CD4-positive, CD25-positive, alpha-beta regulatory T cell (primary cell): ENCODE measurements around the gene SPRED2. TPM values are rescaled to one million over a fixed set of nuclear protein-coding genes. Genes with fewer than 3 reads are reported as not detected.

Experiments
- ATAC-seq, 2 donors: fragments of 150-1000 bp; cut with Tn5 transposase; one replicate each; pipeline ENCODE4 v1.10.0; 2021; ENCODE audit warnings: low read depth in 2 of 2, moderate number of reproducible peaks in 2 of 2, moderate library complexity in 1 of 2
- DNase-seq, 3 donors: peaks; one replicate each; pipeline versions ENCODE4 v3.0.0 to v3.0.0-alpha.2; 2012 to 2022; ENCODE audit warnings: mixed read lengths in 1 of 3
- H3K27ac ChIP-seq: one replicate; pipeline ENCODE4 v1.7.0; 2013; ENCODE audit warnings: mild to moderate bottlenecking, low read length; ENCODE audit not compliant: insufficient read depth, poor library complexity, severe bottlenecking
- H3K27me3 ChIP-seq: one replicate; pipeline ENCODE4 v1.7.0; 2013; ENCODE audit warnings: low read length; ENCODE audit not compliant: control insufficient read depth, insufficient read depth
- H3K36me3 ChIP-seq: one replicate; pipeline ENCODE4 v1.7.0; 2013; ENCODE audit warnings: mild to moderate bottlenecking, low read length, moderate library complexity; ENCODE audit not compliant: control insufficient read depth, insufficient read depth
- H3K4me1 ChIP-seq: 2 replicates; pipeline ENCODE4 v1.7.0; 2013; ENCODE audit warnings: mild to moderate bottlenecking, low read length; ENCODE audit not compliant: insufficient read depth, control insufficient read depth, poor library complexity, severe bottlenecking
- H3K4me3 ChIP-seq: one replicate; pipeline ENCODE4 v1.7.0; 2013; ENCODE audit warnings: low read depth, mild to moderate bottlenecking, low read length, moderate library complexity
- H3K9me3 ChIP-seq, 2 experiments: 1 replicate in 1 of 2; 2 replicates in 1 of 2; pipeline ENCODE4 v1.7.0; 2013; ENCODE audit warnings: low read length in 2 of 2, mild to moderate bottlenecking in 1 of 2, moderate library complexity in 1 of 2; ENCODE audit not compliant: control insufficient read depth in 2 of 2
- H3K27ac Mint-ChIP-seq, 3 donors: one replicate each; pipeline ENCODE4 v1.8.0; 2020 to 2022; ENCODE audit warnings: mild to moderate bottlenecking in 3 of 3, mixed read lengths in 3 of 3, moderate library complexity in 2 of 3
- H3K27me3 Mint-ChIP-seq: one replicate; pipeline ENCODE4 v1.8.0; 2022; ENCODE audit warnings: mild to moderate bottlenecking, mixed read lengths
- H3K36me3 Mint-ChIP-seq: one replicate; pipeline ENCODE4 v1.8.0; 2020; ENCODE audit warnings: mixed read lengths
- H3K4me1 Mint-ChIP-seq, 4 donors: one replicate each; pipeline ENCODE4 v1.8.0; 2020 to 2022; ENCODE audit warnings: mixed read lengths in 4 of 4, mild to moderate bottlenecking in 1 of 4
- H3K4me3 Mint-ChIP-seq, 4 donors: one replicate each; pipeline ENCODE4 v1.8.0; 2020 to 2022; ENCODE audit warnings: mild to moderate bottlenecking in 4 of 4, mixed read lengths in 4 of 4, moderate library complexity in 3 of 4
- H3K9me3 Mint-ChIP-seq, 7 donors: one replicate each; pipeline ENCODE4 v1.8.0; 2020 to 2022; ENCODE audit warnings: mixed read lengths in 7 of 7, mild to moderate bottlenecking in 3 of 7, moderate library complexity in 2 of 7
- polyA plus RNA-seq, 4 donors: library from polyadenylated mRNA; unstranded; fragments of 300-500 nt; fragmentation: Illumina TruSeq; gene quantifications; one replicate each; pipeline ENCODE4 v1.2.3, GENCODE V29; 2021
- total RNA-seq: library from RNA; stranded (reverse); gene quantifications from one replicate; pipeline ENCODE4 v1.2.3, GENCODE V29; 2022

Gene SPRED2
- total and polyA plus RNA-seq, 5 donors from 2014 or later = 0.23 to 6.3 (median 1.1) TPM

DNA sequence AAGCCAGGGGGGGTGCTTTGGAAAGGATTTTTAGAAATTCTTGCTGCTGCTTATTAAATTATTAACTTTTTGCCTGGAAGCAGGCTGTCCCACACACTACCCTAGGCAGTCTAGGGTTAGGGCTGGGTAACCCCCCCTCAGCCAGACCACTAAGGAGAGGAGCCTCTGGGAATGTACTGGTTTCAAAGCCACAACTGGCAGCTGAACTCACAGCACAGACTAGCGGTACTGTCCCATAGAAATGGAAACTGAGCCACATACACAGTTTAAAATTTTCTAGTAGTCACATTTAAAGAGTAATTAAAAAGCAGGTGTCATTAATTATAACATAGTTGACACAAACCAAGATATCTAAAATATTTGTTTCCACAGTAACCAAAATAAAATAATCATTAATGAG is 50.1 kb downstream of the SPRED2 start:
- Histone ChIP-seq H3K36me3 (no peaks in the 10 kb centered on the region), H3K9me3 (no peaks in the 10 kb centered on the region), H3K27me3 (no peaks in the 10 kb centered on the region), H3K4me1 (peaks cover 18% of the 10 kb centered on the region), H3K4me3 (no peak overlapping the region), H3K27ac (no peak overlapping the region)
- Mint-ChIP-seq H3K36me3 (no peaks in the 10 kb centered on the region), H3K4me1 (peaks cover 6 to 25% (median 19%) of the 10 kb centered on the region in 4 donors), H3K27ac (peak overlapping the region in 2 of 3 donors; percentile 73 to 92), H3K27me3 (no peaks in the 10 kb centered on the region), H3K9me3 (no peaks in the 10 kb centered on the region), H3K4me3 (peak overlapping the region in 3 of 4 donors; percentile 48 to 86 (median 77))
- ATAC-seq (no peak), DNase-seq (no peak)

GRCh38 chr2:65381607-65382051 is 50.8 kb downstream of the SPRED2 start:
- no peaks in the 10 kb centered on the region for H3K9me3 ChIP-seq
- no peaks in the 10 kb centered on the region for H3K9me3 Mint-ChIP-seq
- H3K36me3 ChIP-seq = no peaks in the 10 kb centered on the region
- H3K27ac Mint-ChIP-seq = peak overlapping the region in 1 of 3 donors; percentile 73
- no peaks in the 10 kb centered on the region for H3K27me3 ChIP-seq
- peaks cover 6 to 25% (median 19%) of the 10 kb centered on the region in 4 donors for H3K4me1 Mint-ChIP-seq
- ATAC-seq (no peak), DNase-seq (no peak)
- peaks cover 18% of the 10 kb centered on the region for H3K4me1 ChIP-seq
- H3K27ac ChIP-seq = no peak overlapping the region
- H3K27me3 Mint-ChIP-seq = no peaks in the 10 kb centered on the region
- H3K4me3 ChIP-seq = no peak overlapping the region
- no peaks in the 10 kb centered on the region for H3K36me3 Mint-ChIP-seq
- H3K4me3 Mint-ChIP-seq = peak overlapping the region in 2 of 4 donors; percentile 44 to 54

GRCh38 chr2:65380255-65380654 is 52.1 kb downstream of the SPRED2 start:
- DNase-seq = no peak
- no peaks in the 10 kb centered on the region for H3K27me3 ChIP-seq
- Mint-ChIP-seq H3K27ac (no peak overlapping the region), H3K4me3 (no peak overlapping the region), H3K9me3 (no peaks in the 10 kb centered on the region), H3K27me3 (no peaks in the 10 kb centered on the region), H3K4me1 (peaks cover 6 to 25% (median 19%) of the 10 kb centered on the region in 4 donors), H3K36me3 (no peaks in the 10 kb centered on the region)
- H3K9me3 ChIP-seq = no peaks in the 10 kb centered on the region
- H3K4me1 ChIP-seq = peaks cover 18% of the 10 kb centered on the region
- ATAC-seq = no peak
- no peaks in the 10 kb centered on the region for H3K36me3 ChIP-seq
- H3K4me3 ChIP-seq = no peak overlapping the region
- no peak overlapping the region for H3K27ac ChIP-seq

GRCh38 chr2:65379721-65380171 is 52.7 kb downstream of the SPRED2 start:
- H3K4me1 ChIP-seq = peaks cover 19% of the 10 kb centered on the region
- no peak overlapping the region for H3K4me3 Mint-ChIP-seq
- no peaks in the 10 kb centered on the region for H3K27me3 Mint-ChIP-seq
- H3K9me3 Mint-ChIP-seq = no peaks in the 10 kb centered on the region
- no peaks in the 10 kb centered on the region for H3K9me3 ChIP-seq
- H3K36me3 ChIP-seq = no peaks in the 10 kb centered on the region
- H3K27me3 ChIP-seq = no peaks in the 10 kb centered on the region
- H3K36me3 Mint-ChIP-seq = no peaks in the 10 kb centered on the region
- peaks cover 6 to 28% (median 20%) of the 10 kb centered on the region in 4 donors for H3K4me1 Mint-ChIP-seq
- DNase-seq (no peak), ATAC-seq (no peak)
- no peak overlapping the region for H3K4me3 ChIP-seq
- no peak overlapping the region for H3K27ac ChIP-seq
- no peak overlapping the region for H3K27ac Mint-ChIP-seq

DNA sequence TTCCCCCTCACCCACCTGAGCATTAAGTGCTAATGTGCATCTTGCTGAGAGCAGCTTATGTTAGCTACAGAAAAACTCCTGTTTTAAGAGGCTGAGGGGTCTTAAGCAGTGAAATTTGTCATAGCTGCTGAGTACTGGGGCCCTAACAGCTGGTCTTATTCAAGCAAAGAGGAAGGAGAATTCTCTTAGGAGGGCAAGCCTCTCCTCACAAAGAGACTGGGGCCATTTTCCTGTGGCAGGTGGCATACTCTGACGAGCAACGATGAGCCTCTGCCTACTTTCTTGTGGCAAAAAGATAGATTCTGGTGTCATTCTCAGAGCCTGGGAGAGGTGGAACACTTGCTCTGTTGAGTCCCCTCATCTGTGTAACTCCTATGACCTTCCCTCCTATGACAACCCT is 53.2 kb downstream of the SPRED2 start:
- no peak for DNase-seq
- Mint-ChIP-seq H3K27me3 (no peaks in the 10 kb centered on the region), H3K36me3 (no peaks in the 10 kb centered on the region), H3K4me3 (no peak overlapping the region), H3K4me1 (peaks cover 9 to 33% (median 24%) of the 10 kb centered on the region in 4 donors), H3K9me3 (no peaks in the 10 kb centered on the region), H3K27ac (no peak overlapping the region)
- H3K9me3 ChIP-seq = no peaks in the 10 kb centered on the region
- H3K36me3 ChIP-seq = no peaks in the 10 kb centered on the region
- H3K4me3 ChIP-seq = no peak overlapping the region
- no peak for ATAC-seq
- peaks cover 24% of the 10 kb centered on the region for H3K4me1 ChIP-seq
- H3K27me3 ChIP-seq = no peaks in the 10 kb centered on the region
- no peak overlapping the region for H3K27ac ChIP-seq

DNA sequence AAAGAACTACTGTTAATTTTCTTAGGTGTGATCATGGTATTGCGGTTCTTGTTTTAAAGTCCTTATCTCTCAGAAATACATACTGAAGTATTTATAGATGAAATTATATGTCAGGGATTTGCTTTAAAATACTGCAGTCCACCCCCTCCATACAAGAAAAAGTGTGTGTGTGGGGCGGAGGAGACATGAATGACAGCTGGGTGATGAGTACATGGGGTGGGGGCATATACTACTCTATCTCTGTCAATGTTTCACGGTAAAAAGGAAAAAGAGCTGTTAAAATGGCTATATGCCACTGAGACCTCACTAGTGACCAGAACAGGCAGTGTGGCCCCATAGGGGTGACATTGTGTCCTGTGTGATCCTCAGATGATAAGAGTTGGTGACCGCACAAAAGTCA is 54.1 kb downstream of the SPRED2 start:
- no peaks in the 10 kb centered on the region for H3K36me3 ChIP-seq
- H3K27me3 Mint-ChIP-seq = no peaks in the 10 kb centered on the region
- H3K27ac Mint-ChIP-seq = no peak overlapping the region
- H3K4me1 ChIP-seq = peaks cover 21% of the 10 kb centered on the region
- no peaks in the 10 kb centered on the region for H3K9me3 Mint-ChIP-seq
- no peak overlapping the region for H3K27ac ChIP-seq
- H3K4me3 Mint-ChIP-seq = no peak overlapping the region
- H3K27me3 ChIP-seq = no peaks in the 10 kb centered on the region
- ATAC-seq = no peak
- no peak overlapping the region for H3K4me3 ChIP-seq
- peaks cover 18 to 31% (median 25%) of the 10 kb centered on the region in 4 donors for H3K4me1 Mint-ChIP-seq
- DNase-seq = no peak
- H3K36me3 Mint-ChIP-seq = no peaks in the 10 kb centered on the region
- no peaks in the 10 kb centered on the region for H3K9me3 ChIP-seq

- H3K27me3 ChIP-seq = no peaks in the 10 kb centered on the region
- Mint-ChIP-seq H3K27me3 (no peaks in the 10 kb centered on the region), H3K9me3 (no peaks in the 10 kb centered on the region), H3K4me1 (peaks cover 15 to 25% (median 20%) of the 10 kb centered on the region in 4 donors), H3K4me3 (no peak overlapping the region), H3K36me3 (no peaks in the 10 kb centered on the region), H3K27ac (no peak overlapping the region)
- no peak overlapping the region for H3K4me3 ChIP-seq
- H3K9me3 ChIP-seq = no peaks in the 10 kb centered on the region
- ATAC-seq = no peak
- DNase-seq = no peak
- peaks cover 15% of the 10 kb centered on the region for H3K4me1 ChIP-seq
- no peaks in the 10 kb centered on the region for H3K36me3 ChIP-seq
- H3K27ac ChIP-seq = no peak overlapping the region
Observed at GRCh38 chr2:65377556-65378192, 54.7 kb downstream of the SPRED2 start.

DNA sequence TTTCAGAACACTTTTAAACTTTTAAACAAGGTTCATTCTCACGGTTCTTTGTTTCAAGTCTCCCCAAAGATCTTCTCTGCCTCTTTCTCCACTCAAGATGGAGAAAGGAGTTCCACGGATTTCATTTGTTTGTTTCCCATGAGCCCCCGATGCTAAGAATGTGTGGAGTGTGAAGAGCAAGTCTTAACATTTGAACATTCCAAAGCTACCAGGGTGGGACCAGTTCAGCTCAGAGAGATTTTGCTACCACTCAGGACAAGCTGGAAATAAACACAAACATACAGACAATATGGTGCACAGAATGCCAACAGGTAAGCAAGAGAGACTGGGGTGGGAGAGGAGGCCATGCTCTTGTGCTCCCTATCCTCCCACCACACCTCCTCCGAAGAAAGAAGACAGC is 56.7 kb downstream of the SPRED2 start:
- H3K4me3 Mint-ChIP-seq = no peak overlapping the region
- H3K27me3 Mint-ChIP-seq = no peaks in the 10 kb centered on the region
- DNase-seq (no peak), ATAC-seq (no peak)
- H3K27me3 ChIP-seq = no peaks in the 10 kb centered on the region
- H3K9me3 ChIP-seq = no peaks in the 10 kb centered on the region
- H3K9me3 Mint-ChIP-seq = no peaks in the 10 kb centered on the region
- H3K27ac Mint-ChIP-seq = no peak overlapping the region
- no peaks in the 10 kb centered on the region for H3K36me3 Mint-ChIP-seq
- H3K4me3 ChIP-seq = no peak overlapping the region
- peaks cover 9 to 15% (median 13%) of the 10 kb centered on the region in 4 donors for H3K4me1 Mint-ChIP-seq
- no peak overlapping the region for H3K27ac ChIP-seq
- peaks cover 6% of the 10 kb centered on the region for H3K4me1 ChIP-seq
- H3K36me3 ChIP-seq = no peaks in the 10 kb centered on the region
